HepG2 (cell line): Measurements from ENCODE around the gene DDX50. TPM values are rescaled to one million over a fixed set of nuclear protein-coding genes. Genes with fewer than 3 reads are reported as not detected.

Experiments
- CHCHD3 ChIP-seq: sonication (generic); formaldehyde crosslinking; IDR thresholded peaks from 2 replicates; pipeline ENCODE4 v1.8.0; 2022; ENCODE audit warnings: mild to moderate bottlenecking, missing genetic modification reagents, moderate library complexity
- FOXO1 ChIP-seq: sonication (generic); formaldehyde crosslinking; IDR thresholded peaks from 2 replicates; pipeline ENCODE4 v1.4.0; 2020; ENCODE audit warnings: missing genetic modification reagents
- IKZF1 ChIP-seq: fragments of 450-650 bp; IDR thresholded peaks from 2 replicates; pipeline ENCODE4 v1.7.1; 2016
- PRDM15 ChIP-seq: sonication (generic); formaldehyde crosslinking; IDR thresholded peaks from 2 replicates; pipeline ENCODE4 v1.4.0; 2020; ENCODE audit warnings: missing genetic modification reagents
- SOX6 ChIP-seq, 2 experiments: fragments of 450-650 bp in 1 of 2; sonication (generic) in 1 of 2; formaldehyde crosslinking in 1 of 2; IDR thresholded peaks; 2 replicates each; pipeline versions ENCODE4 v1.4.0 to v1.6.1; 2017 to 2020; ENCODE audit warnings: antibody characterized with exemption in 1 of 2, mild to moderate bottlenecking in 1 of 2, missing genetic modification reagents in 1 of 2
- TBL1XR1 ChIP-seq: fragments of 150-350 bp; IDR thresholded peaks from 2 replicates; pipeline ENCODE4 v1.6.1; 2014; ENCODE audit warnings: borderline replicate concordance, low read length; ENCODE audit not compliant: partially characterized antibody
- USF2 ChIP-seq, 2 experiments: sonication (generic) in 1 of 2; formaldehyde crosslinking in 1 of 2; IDR thresholded peaks; 2 replicates each; pipeline versions ENCODE4 v1.5.1 to v1.6.1; 2011 to 2020; ENCODE audit warnings: borderline replicate concordance in 1 of 2, low read depth in 1 of 2, low read length in 1 of 2, mild to moderate bottlenecking in 1 of 2, missing genetic modification reagents in 1 of 2, moderate library complexity in 1 of 2
- ZBTB20 ChIP-seq: sonication (generic); formaldehyde crosslinking; IDR thresholded peaks from 2 replicates; pipeline ENCODE4 v1.8.1; 2023; ENCODE audit warnings: missing genetic modification reagents, low read depth, mild to moderate bottlenecking, borderline replicate concordance
- ZBTB33 ChIP-seq: sonication (generic); formaldehyde crosslinking; IDR thresholded peaks from 2 replicates; pipeline ENCODE4 v1.4.0; 2020; ENCODE audit warnings: missing genetic modification reagents
- ZNF670 ChIP-seq: sonication (generic); formaldehyde crosslinking; IDR thresholded peaks from 2 replicates; pipeline ENCODE4 v1.8.0; 2022; ENCODE audit warnings: mild to moderate bottlenecking, missing genetic modification reagents, borderline replicate concordance
- ZNF687 ChIP-seq: sonication (generic); formaldehyde crosslinking; IDR thresholded peaks from 2 replicates; pipeline ENCODE4 v1.5.1; 2020; ENCODE audit warnings: mild to moderate bottlenecking, missing genetic modification reagents, moderate library complexity
- ZNF691 ChIP-seq: sonication (generic); formaldehyde crosslinking; IDR thresholded peaks from 2 replicates; pipeline ENCODE4 v1.4.0; 2020; ENCODE audit warnings: missing genetic modification reagents, low read depth, mild to moderate bottlenecking, borderline replicate concordance
- ZNF75D ChIP-seq: sonication (generic); formaldehyde crosslinking; IDR thresholded peaks from 2 replicates; pipeline ENCODE4 v1.8.1; 2023; ENCODE audit warnings: missing genetic modification reagents, mild to moderate bottlenecking, borderline replicate concordance
- polyA plus RNA-seq, 8 experiments: library from polyadenylated mRNA; depleted of rRNA in 3 of 8; stranded (reverse) in 7 of 8; unstranded in 1 of 8; fragments of >200 nt; fragmentation: Illumina TruSeq in 4 of 8; extraction: Trizol in 4 of 8; gene quantifications; 2 replicates each; pipeline versions ENCODE4 v1.2.1 to v1.2.3, GENCODE V29; 2011 to 2016; ENCODE audit warnings: low read depth in 4 of 8, missing spikeins in 1 of 8, mixed read lengths in 1 of 8; ENCODE audit not compliant: insufficient read depth in 1 of 8
- total RNA-seq, 5 experiments: library from RNA; depleted of rRNA; stranded (reverse); fragments of >200 nt; fragmentation: Illumina TruSeq; extraction: Trizol; gene quantifications; 2 replicates each; pipeline ENCODE4 v1.2.3, GENCODE V29; 2016; ENCODE audit warnings: low read depth in 1 of 5

Gene DDX50
- total and polyA plus RNA-seq, 2 of the 13 experiments (the other 11 are each of a cell fraction or from before 2014, with no cell fraction given), result 19.0 to 38.2 TPM

GRCh38 chr10:68876246-68877138, 24.6 kb upstream of the DDX50 start (continued):
- TF ChIP-seq PRDM15 (CRISPR knock-in tag) (0 out of 2 replicates have a peak, but pooled peaks have one; percentile 9), ZBTB20 (CRISPR knock-in tag) (peak; percentile 36; the same call in 1 of the 2 replicates), ZNF691 (CRISPR knock-in tag) (peak; percentile 84; the same call in 1 of the 2 replicates), SOX6 (IDR thresholded peaks at IDR 0.05) (no peak), SOX6 (CRISPR knock-in tag; IDR thresholded peaks at IDR 0.05) (peak; percentile 90), USF2 (IDR thresholded peaks at IDR 0.05; ENCODE audit: low read depth, low read length) (no peak), USF2 (CRISPR knock-in tag; IDR thresholded peaks at IDR 0.05; ENCODE audit: borderline replicate concordance) (no peak), FOXO1 (CRISPR knock-in tag) (peak; percentile 99), ZNF670 (CRISPR knock-in tag) (peak; percentile 79; the same call in 1 of the 2 replicates), CHCHD3 (CRISPR knock-in tag) (no peak), IKZF1 (no peak), ZNF75D (CRISPR knock-in tag) (no peak), ZNF687 (peak; percentile 23; the same call in 1 of the 2 replicates), ZBTB33 (CRISPR knock-in tag) (peak; percentile 62), TBL1XR1 (no peak)
